Gastroesophageal sphincter (tissue), 3 donors: ENCODE measurements around the gene L3MBTL3.

Experiments
- CTCF ChIP-seq, 4 experiments: fragments of 200-600 bp in 2 of 4; fragments of 450-650 bp in 2 of 4; sonication (generic) in 1 of 4; IDR thresholded peaks; one replicate each; pipeline ENCODE4 v1.5.1; 2017 to 2019; ENCODE audit warnings: antibody characterized with exemption in 4 of 4, mild to moderate bottlenecking in 2 of 4, moderate library complexity in 2 of 4
- EP300 ChIP-seq: sonication (generic); formaldehyde crosslinking; IDR thresholded peaks from one replicate; pipeline ENCODE4 v1.6.1; 2017; ENCODE audit warnings: antibody characterized with exemption, mild to moderate bottlenecking
- POLR2A ChIP-seq, 2 donors: fragments of 450-650 bp; IDR thresholded peaks; one replicate each; pipeline ENCODE4 v1.6.1; 2017; ENCODE audit warnings: antibody characterized with exemption in 2 of 2, mild to moderate bottlenecking in 2 of 2, moderate library complexity in 1 of 2
- POLR2AphosphoS5 ChIP-seq: sonication (generic); formaldehyde crosslinking; IDR thresholded peaks from one replicate; pipeline ENCODE4 v1.6.1; 2017; ENCODE audit warnings: antibody characterized with exemption

DNA sequence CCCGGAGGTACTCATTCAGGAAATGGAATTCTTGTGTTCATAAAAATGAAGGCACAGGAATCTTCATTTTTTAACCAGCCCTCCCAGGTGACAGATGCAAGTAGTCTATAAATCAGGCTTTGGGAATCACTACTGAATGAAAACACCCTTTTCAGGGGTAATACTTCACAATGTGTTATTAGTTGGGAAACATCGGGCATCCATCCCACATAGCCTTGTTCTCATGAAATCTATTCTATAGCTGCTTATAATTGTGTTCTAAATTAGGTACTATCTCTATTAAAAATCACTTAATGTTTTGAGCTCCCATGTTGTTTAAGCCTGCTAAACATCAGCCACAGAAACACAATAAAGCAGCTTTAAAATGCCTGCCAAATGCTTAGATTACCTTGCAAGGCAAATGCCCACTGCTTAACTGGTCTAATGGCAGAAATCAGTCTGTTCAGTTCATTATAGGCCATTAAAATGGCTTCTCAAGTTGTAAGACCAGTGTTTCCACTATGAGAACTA lies 94.9 kb downstream of the L3MBTL3 start:
- TF ChIP-seq CTCF (IDR thresholded peaks at IDR 0.05): no peak
- TF ChIP-seq POLR2A (IDR thresholded peaks at IDR 0.05): no peak
- TF ChIP-seq POLR2AphosphoS5: no peak
- TF ChIP-seq EP300: no peak
